ENCODE data around the gene CLASRP. TPM values are rescaled to one million over a fixed set of nuclear protein-coding genes. Genes with fewer than 3 reads are reported as not detected.

CLASRP gene
- total RNA-seq (100 to 1,000 TPM in 1 of 4 donors, 10 to 100 TPM in 3; 61.9 to 157 (median 73.7) TPM), polyA plus RNA-seq (10 to 100 TPM; 19.0 to 70.8 (median 19.2) TPM)

DNA sequence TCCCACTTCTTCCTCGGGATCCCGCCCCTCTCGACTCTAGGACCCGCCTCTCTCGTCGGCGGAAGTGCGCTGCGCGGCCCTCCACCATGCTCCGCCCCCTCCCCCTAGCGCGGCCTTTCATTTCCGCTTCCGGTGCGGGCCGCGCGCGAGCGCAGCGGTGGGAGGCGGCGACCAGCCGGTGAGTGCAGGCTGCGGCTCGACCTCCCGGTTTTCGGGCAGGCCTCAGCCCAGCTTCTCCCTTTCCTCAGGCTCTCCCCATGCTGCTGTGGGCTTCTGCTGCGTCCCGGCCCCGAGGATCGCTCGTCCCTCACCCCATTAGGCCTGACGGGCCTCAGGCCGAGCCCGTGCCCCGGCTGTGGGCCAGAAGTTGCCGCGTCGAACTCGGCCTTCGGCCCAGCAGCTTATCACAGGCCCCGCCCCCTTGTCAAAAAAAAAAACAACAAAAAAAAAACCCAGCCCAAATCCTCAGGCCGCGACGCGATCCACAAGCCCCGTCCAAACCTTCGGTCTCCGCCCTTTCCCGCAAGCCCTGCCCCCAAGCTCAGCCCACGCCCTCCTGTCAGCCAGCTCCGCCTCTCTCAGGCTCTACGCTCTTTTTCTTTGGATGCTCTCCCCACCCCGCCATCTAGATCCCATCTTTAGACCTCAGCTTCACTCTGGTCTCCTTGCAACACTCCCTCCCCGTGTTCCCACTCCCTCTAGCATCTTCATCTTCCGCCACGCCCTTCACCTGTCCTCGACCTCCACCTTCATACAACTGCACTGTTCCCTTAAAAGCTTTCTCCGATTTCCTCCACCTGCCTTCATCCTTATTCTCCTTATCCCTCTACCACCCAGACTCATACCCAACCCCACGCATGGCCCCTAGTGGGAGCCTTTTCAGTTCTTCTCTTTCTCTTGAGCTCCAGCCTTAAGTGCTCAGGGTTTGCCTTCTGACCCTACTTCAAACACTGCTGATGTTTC, at the start of gene CLASRP:
Gene CLASRP (plus strand): TSS at position 115 of the 963 bp plus-strand sequence. CDS start 1,168 bp downstream, outside the sequence.
- Histone ChIP-seq H3K9me3 (no peaks in the 10 kb centered on the region), H3K36me3 (peaks cover 6 to 66% (median 24%) of the 10 kb centered on the region in 4 donors), H3K4me3 (peak within 1 kb of the TSS; percentile 84 to 94 (median 90)), H3K4me1 (peaks cover 0 to 39% (median 29%) of the 10 kb centered on the region in 4 donors), H3K27me3 (no peaks in the 10 kb centered on the region), H3K27ac (peak within 1 kb of the TSS; percentile 94 to 97 (median 95))
- TF ChIP-seq EP300 (IDR thresholded peaks at IDR 0.05) (no peak), POLR2A (IDR thresholded peaks at IDR 0.05) (peak; percentile 94 to 97), POLR2AphosphoS5 (IDR thresholded peaks at IDR 0.05) (peak; percentile 98 to 99 (median 98))
- TF ChIP-seq, protein P1, sequence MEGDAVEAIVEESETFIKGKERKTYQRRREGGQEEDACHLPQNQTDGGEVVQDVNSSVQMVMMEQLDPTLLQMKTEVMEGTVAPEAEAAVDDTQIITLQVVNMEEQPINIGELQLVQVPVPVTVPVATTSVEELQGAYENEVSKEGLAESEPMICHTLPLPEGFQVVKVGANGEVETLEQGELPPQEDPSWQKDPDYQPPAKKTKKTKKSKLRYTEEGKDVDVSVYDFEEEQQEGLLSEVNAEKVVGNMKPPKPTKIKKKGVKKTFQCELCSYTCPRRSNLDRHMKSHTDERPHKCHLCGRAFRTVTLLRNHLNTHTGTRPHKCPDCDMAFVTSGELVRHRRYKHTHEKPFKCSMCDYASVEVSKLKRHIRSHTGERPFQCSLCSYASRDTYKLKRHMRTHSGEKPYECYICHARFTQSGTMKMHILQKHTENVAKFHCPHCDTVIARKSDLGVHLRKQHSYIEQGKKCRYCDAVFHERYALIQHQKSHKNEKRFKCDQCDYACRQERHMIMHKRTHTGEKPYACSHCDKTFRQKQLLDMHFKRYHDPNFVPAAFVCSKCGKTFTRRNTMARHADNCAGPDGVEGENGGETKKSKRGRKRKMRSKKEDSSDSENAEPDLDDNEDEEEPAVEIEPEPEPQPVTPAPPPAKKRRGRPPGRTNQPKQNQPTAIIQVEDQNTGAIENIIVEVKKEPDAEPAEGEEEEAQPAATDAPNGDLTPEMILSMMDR (IDR thresholded peaks at IDR 0.05), result no peak
- WGBS, 2 donors, result 1 to 2% methylated on average over 62 of the region's 62 CpGs
- peak; percentile 96 for DNase-seq
- intact Hi-C loops (cut with DNase I), result loop anchor here (2.0 to 5.0 kb wide), 3 partner anchors 36 to 53 kb away; partner anchors contain the start of genes GEMIN7, PPP1R37 and ZNF296

- Histone ChIP-seq H3K9me3 (no peaks in the 10 kb centered on the region), H3K27ac (no peak overlapping the region), H3K4me3 (no peak overlapping the region), H3K4me1 (peaks cover 0 to 2% (median 0%) of the 10 kb centered on the region in 4 donors), H3K36me3 (peaks cover 13 to 71% (median 48%) of the 10 kb centered on the region in 4 donors), H3K27me3 (no peaks in the 10 kb centered on the region)
- TF ChIP-seq, protein P1 (IDR thresholded peaks at IDR 0.05), result no peak
- TF ChIP-seq EP300 (IDR thresholded peaks at IDR 0.05) (no peak), POLR2AphosphoS5 (IDR thresholded peaks at IDR 0.05) (no peak), POLR2A (IDR thresholded peaks at IDR 0.05) (no peak)
- WGBS, 2 donors, result 89 to 90% methylated on average over 14 of the region's 14 CpGs
- peak; percentile 60 for DNase-seq
- intact Hi-C loops (cut with DNase I), result no loop called here
Observed at GRCh38 chr19:44990459-44990858, 48.4 kb upstream of the CLASRP start.

GRCh38 chr19:44990966-44991365, 47.9 kb upstream of the CLASRP start:
- WGBS, 2 donors, result 59 to 77% methylated on average over 12 of the region's 12 CpGs
- no peaks in the 10 kb centered on the region for H3K9me3 ChIP-seq
- H3K4me3 ChIP-seq, result no peak overlapping the region
- peaks cover 0 to 2% (median 0%) of the 10 kb centered on the region in 4 donors for H3K4me1 ChIP-seq
- intact Hi-C loops (cut with DNase I), result no loop called here
- DNase-seq, result peak; percentile 60
- no peak overlapping the region for H3K27ac ChIP-seq
- TF ChIP-seq POLR2A (IDR thresholded peaks at IDR 0.05) (no peak), POLR2AphosphoS5 (IDR thresholded peaks at IDR 0.05) (no peak), EP300 (IDR thresholded peaks at IDR 0.05) (no peak)
- TF ChIP-seq, protein P1 (IDR thresholded peaks at IDR 0.05), result no peak
- no peaks in the 10 kb centered on the region for H3K27me3 ChIP-seq
- peaks cover 13 to 66% (median 43%) of the 10 kb centered on the region in 4 donors for H3K36me3 ChIP-seq

GRCh38 chr19:44992336-44993163, 46.3 kb upstream of the CLASRP start:
- H3K36me3 ChIP-seq, result peaks cover 5 to 55% (median 32%) of the 10 kb centered on the region in 4 donors
- intact Hi-C loops (cut with DNase I), result no loop called here
- no peaks in the 10 kb centered on the region for H3K9me3 ChIP-seq
- no peak overlapping the region for H3K4me3 ChIP-seq
- 93% methylated on average over 44 of the region's 44 CpGs for WGBS, 2 donors
- no peaks in the 10 kb centered on the region for H3K27me3 ChIP-seq
- peaks cover 0 to 2% (median 0%) of the 10 kb centered on the region in 4 donors for H3K4me1 ChIP-seq
- DNase-seq, result no peak
- TF ChIP-seq, protein P1 (IDR thresholded peaks at IDR 0.05), result no peak
- TF ChIP-seq POLR2AphosphoS5 (IDR thresholded peaks at IDR 0.05) (no peak), EP300 (IDR thresholded peaks at IDR 0.05) (no peak), POLR2A (IDR thresholded peaks at IDR 0.05) (no peak)
- H3K27ac ChIP-seq, result no peak overlapping the region

Measured in sigmoid colon (tissue), 7 donors.